Measurements from ENCODE around the gene PSMG4. TPM values are rescaled to one million over a fixed set of nuclear protein-coding genes. Genes with fewer than 3 reads are reported as not detected.
A peak's percentile ranks its signal among the peaks of the same experiment; 100 is the strongest.

The PSMG4 gene
- total and polyA plus RNA-seq, 9 of the 15 experiments (the other 6 are each of a cell fraction or from before 2014, with no cell fraction given) = 12.9 to 185 (median 52.0) TPM

- TF ChIP-seq FOXM1 (IDR thresholded peaks at IDR 0.05; ENCODE audit: low read depth) = peak; percentile 94
- TF ChIP-seq FOXM1 (CRISPR knock-in tag; IDR thresholded peaks at IDR 0.05; ENCODE audit: low read depth) = no peak
- TF ChIP-seq, protein P1, sequence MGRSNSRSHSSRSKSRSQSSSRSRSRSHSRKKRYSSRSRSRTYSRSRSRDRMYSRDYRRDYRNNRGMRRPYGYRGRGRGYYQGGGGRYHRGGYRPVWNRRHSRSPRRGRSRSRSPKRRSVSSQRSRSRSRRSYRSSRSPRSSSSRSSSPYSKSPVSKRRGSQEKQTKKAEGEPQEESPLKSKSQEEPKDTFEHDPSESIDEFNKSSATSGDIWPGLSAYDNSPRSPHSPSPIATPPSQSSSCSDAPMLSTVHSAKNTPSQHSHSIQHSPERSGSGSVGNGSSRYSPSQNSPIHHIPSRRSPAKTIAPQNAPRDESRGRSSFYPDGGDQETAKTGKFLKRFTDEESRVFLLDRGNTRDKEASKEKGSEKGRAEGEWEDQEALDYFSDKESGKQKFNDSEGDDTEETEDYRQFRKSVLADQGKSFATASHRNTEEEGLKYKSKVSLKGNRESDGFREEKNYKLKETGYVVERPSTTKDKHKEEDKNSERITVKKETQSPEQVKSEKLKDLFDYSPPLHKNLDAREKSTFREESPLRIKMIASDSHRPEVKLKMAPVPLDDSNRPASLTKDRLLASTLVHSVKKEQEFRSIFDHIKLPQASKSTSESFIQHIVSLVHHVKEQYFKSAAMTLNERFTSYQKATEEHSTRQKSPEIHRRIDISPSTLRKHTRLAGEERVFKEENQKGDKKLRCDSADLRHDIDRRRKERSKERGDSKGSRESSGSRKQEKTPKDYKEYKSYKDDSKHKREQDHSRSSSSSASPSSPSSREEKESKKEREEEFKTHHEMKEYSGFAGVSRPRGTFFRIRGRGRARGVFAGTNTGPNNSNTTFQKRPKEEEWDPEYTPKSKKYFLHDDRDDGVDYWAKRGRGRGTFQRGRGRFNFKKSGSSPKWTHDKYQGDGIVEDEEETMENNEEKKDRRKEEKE (IDR thresholded peaks at IDR 0.05; ENCODE audit: borderline replicate concordance in 1 of 2, control insufficient read depth in 1 of 2, low read depth in 2 of 2, low read length in 1 of 2) = peak in 1 of 2 experiments; percentile 72; a peak in 1 of 4 replicates
- TF ChIP-seq ADNP (tag; IDR thresholded peaks at IDR 0.05) = no peak
- peak; percentile 60; the same call in 1 of the 2 replicates for TF ChIP-seq LCOR (CRISPR knock-in tag; IDR thresholded peaks at IDR 0.05)
- no peak for TF ChIP-seq KLF1 (tag; IDR thresholded peaks at IDR 0.05)
- TF ChIP-seq TBP (optimal IDR thresholded peaks at IDR 0.05; ENCODE audit: low read depth, low read length) = no peak
- TF ChIP-seq RBBP5 (IDR thresholded peaks at IDR 0.05; ENCODE audit: borderline replicate concordance, insufficient read depth, low read length, poor library complexity, severe bottlenecking) = peak; percentile 37
- 0 out of 2 replicates have a peak, but pooled peaks have one; percentile 25 for TF ChIP-seq RB1 (IDR thresholded peaks at IDR 0.05; ENCODE audit: low read depth)
- TF ChIP-seq ETV5 (CRISPR knock-in tag; IDR thresholded peaks at IDR 0.05; ENCODE audit: low read depth) = peak; percentile 64; the same call in 1 of the 2 replicates
- peak; percentile 97 for TF ChIP-seq EP300 (IDR thresholded peaks at IDR 0.05; ENCODE audit: low read length)
- no peak for TF ChIP-seq HOXB6 (CRISPR knock-in tag; IDR thresholded peaks at IDR 0.05; ENCODE audit: borderline replicate concordance)
- no peak for TF ChIP-seq BCL6 (CRISPR knock-in tag; IDR thresholded peaks at IDR 0.05)
- no peak for TF ChIP-seq OTX1 (CRISPR knock-in tag; IDR thresholded peaks at IDR 0.05)
- TF ChIP-seq BRD9 (IDR thresholded peaks at IDR 0.05; ENCODE audit: low read depth, partially characterized antibody) = peak; percentile 54
- TF ChIP-seq EP400 (IDR thresholded peaks at IDR 0.05) = no peak
- peak; percentile 82 for TF ChIP-seq LEF1 (IDR thresholded peaks at IDR 0.05)
- TF ChIP-seq MEIS2 (IDR thresholded peaks at IDR 0.05; ENCODE audit: partially characterized antibody) = peak; percentile 30
- no peak for TF ChIP-seq PTBP1 (IDR thresholded peaks at IDR 0.05; ENCODE audit: low read depth, low read length)
- TF ChIP-seq DACH1 (IDR thresholded peaks at IDR 0.05; ENCODE audit: partially characterized antibody) = peak; percentile 64
- TF ChIP-seq HMBOX1 (IDR thresholded peaks at IDR 0.05) = peak; percentile 93
- TF ChIP-seq FUS (optimal IDR thresholded peaks at IDR 0.05; ENCODE audit: low read depth, low read length) = no peak
These were observed 29.4 kb downstream of the PSMG4 start (continued) for GRCh38 chr6:3287976-3288707.
